Measurements from ENCODE around the gene TOPBP1.

The TOPBP1 gene

GRCh38 chr3:133574260-133574881 lies 87.4 kb downstream of the TOPBP1 start:
- Histone ChIP-seq H3K4me1 (peaks cover 19% of the 10 kb centered on the region), H3K27me3 (ENCODE audit: control insufficient read depth, insufficient read depth, low read length) (no peaks in the 10 kb centered on the region), H3K36me3 (ENCODE audit: control insufficient read depth, insufficient read depth, low read length) (no peaks in the 10 kb centered on the region), H2AFZ (peak overlapping the region; percentile 84), H3K27ac (peak overlapping the region; percentile 87), H3K4me2 (ENCODE audit: low read length) (peak overlapping the region; percentile 72), H3K9me3 (ENCODE audit: control insufficient read depth, low read length) (no peaks in the 10 kb centered on the region), H3K9ac (peak overlapping the region; percentile 62), H3K4me3 (ENCODE audit: low read depth, low read length) (peak overlapping the region; percentile 82), H3K79me2 (peaks cover 32% of the 10 kb centered on the region)
- TF ChIP-seq, protein P1, sequence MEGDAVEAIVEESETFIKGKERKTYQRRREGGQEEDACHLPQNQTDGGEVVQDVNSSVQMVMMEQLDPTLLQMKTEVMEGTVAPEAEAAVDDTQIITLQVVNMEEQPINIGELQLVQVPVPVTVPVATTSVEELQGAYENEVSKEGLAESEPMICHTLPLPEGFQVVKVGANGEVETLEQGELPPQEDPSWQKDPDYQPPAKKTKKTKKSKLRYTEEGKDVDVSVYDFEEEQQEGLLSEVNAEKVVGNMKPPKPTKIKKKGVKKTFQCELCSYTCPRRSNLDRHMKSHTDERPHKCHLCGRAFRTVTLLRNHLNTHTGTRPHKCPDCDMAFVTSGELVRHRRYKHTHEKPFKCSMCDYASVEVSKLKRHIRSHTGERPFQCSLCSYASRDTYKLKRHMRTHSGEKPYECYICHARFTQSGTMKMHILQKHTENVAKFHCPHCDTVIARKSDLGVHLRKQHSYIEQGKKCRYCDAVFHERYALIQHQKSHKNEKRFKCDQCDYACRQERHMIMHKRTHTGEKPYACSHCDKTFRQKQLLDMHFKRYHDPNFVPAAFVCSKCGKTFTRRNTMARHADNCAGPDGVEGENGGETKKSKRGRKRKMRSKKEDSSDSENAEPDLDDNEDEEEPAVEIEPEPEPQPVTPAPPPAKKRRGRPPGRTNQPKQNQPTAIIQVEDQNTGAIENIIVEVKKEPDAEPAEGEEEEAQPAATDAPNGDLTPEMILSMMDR (IDR thresholded peaks at IDR 0.05): no peak

DNA sequence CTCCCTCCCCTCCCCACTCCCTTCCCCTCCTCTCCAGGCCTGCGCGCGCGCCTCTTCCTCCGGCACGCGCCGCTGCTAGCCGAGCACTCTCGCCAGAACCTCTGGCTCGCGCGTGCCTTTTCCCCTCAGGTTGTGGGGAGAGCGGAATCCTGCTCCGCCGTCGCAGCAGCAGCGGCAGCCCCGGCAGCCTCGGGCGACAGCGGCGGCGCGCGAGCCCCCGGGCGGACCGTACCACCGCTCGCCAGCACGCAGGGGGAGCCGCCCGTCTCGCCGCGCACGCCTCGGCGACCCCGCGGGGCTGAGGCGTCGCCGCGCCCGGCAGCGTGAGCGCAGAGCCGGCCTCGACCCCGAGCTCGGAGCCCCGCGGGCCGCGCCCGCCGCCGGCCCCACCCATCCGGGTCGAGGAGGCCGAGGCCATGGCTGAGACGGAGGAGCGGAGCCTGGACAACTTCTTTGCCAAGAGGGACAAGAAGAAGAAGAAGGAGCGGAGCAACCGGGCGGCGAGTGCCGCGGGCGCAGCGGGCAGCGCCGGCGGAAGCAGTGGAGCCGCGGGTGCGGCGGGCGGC lies 88.0 kb downstream of the TOPBP1 start, which contains the start of gene CDV3:
Gene CDV3, plus strand, starts transcription at position 58 of the 566 bp plus-strand sequence. Its CDS starts 359 bp downstream, at position 417.
- Histone ChIP-seq H3K4me1 (peaks cover 19% of the 10 kb centered on the region), H3K36me3 (ENCODE audit: control insufficient read depth, insufficient read depth, low read length) (no peaks in the 10 kb centered on the region), H3K4me2 (ENCODE audit: low read length) (peak within 1 kb of the TSS; percentile 72), H3K27ac (peak within 1 kb of the TSS; percentile 90), H3K9me3 (ENCODE audit: control insufficient read depth, low read length) (no peaks in the 10 kb centered on the region), H3K27me3 (ENCODE audit: control insufficient read depth, insufficient read depth, low read length) (no peaks in the 10 kb centered on the region), H2AFZ (peak within 1 kb of the TSS; percentile 91), H3K9ac (peak within 1 kb of the TSS; percentile 62), H3K79me2 (peaks cover 30% of the 10 kb centered on the region), H3K4me3 (ENCODE audit: low read depth, low read length) (peak within 1 kb of the TSS; percentile 82)
- TF ChIP-seq, protein P1 (IDR thresholded peaks at IDR 0.05): no peak

DNA sequence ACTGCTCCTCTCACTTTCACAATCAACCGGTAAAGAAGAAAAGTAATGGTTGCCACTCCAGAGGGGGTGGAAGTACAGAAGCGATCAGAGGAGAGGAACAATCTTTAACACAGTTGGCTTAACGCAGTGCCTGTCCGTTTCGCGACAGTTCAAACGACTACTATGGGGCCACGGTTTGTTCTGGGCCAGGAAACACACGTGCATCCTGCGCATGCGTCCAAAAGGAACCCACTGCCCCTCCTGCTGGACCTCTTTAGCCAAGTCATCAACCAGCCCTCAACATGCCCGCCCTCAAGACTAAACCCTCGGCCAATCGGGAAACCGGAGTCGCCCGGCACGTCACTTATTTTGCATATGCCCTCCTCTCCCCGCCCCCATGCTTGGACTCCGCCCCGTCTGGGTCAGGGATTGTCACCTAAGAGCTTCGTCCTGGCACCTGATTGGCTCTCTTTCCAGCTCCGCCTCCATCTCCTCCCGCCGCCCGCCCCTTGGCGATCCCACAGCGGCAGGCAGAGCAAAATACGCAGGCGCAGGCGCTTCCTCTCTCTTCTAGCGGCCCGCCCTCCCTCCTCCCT lies 88.6 kb downstream of the TOPBP1 start:
- Histone ChIP-seq H3K4me3 (ENCODE audit: low read depth, low read length) (peak overlapping the region; percentile 58), H3K27me3 (ENCODE audit: control insufficient read depth, insufficient read depth, low read length) (no peaks in the 10 kb centered on the region), H3K4me2 (ENCODE audit: low read length) (peak overlapping the region; percentile 57), H3K9ac (no peak overlapping the region), H3K9me3 (ENCODE audit: control insufficient read depth, low read length) (no peaks in the 10 kb centered on the region), H2AFZ (peak overlapping the region; percentile 91), H3K27ac (peak overlapping the region; percentile 90), H3K36me3 (ENCODE audit: control insufficient read depth, insufficient read depth, low read length) (no peaks in the 10 kb centered on the region), H3K79me2 (peaks cover 24% of the 10 kb centered on the region), H3K4me1 (peaks cover 18% of the 10 kb centered on the region)
- TF ChIP-seq, protein P1 (IDR thresholded peaks at IDR 0.05): peak; percentile 32

- Histone ChIP-seq H2AFZ (peak overlapping the region; percentile 91), H3K27me3 (ENCODE audit: control insufficient read depth, insufficient read depth, low read length) (no peaks in the 10 kb centered on the region), H3K9me3 (ENCODE audit: control insufficient read depth, low read length) (no peaks in the 10 kb centered on the region), H3K4me2 (ENCODE audit: low read length) (peak overlapping the region; percentile 57), H3K4me3 (ENCODE audit: low read depth, low read length) (peak overlapping the region; percentile 46), H3K36me3 (ENCODE audit: control insufficient read depth, insufficient read depth, low read length) (no peaks in the 10 kb centered on the region), H3K4me1 (peaks cover 17% of the 10 kb centered on the region), H3K27ac (peak overlapping the region; percentile 90), H3K9ac (no peak overlapping the region), H3K79me2 (peaks cover 17% of the 10 kb centered on the region)
- TF ChIP-seq, protein P1 (IDR thresholded peaks at IDR 0.05): no peak
These were observed 89.3 kb downstream of the TOPBP1 start for GRCh38 chr3:133572158-133573053.
